ENCODE results near the gene ZIC2. TPM values are rescaled to one million over a fixed set of nuclear protein-coding genes. Genes with fewer than 3 reads are reported as not detected.

ZIC2 gene
- total and polyA plus RNA-seq, 12 donors = not detected

DNA sequence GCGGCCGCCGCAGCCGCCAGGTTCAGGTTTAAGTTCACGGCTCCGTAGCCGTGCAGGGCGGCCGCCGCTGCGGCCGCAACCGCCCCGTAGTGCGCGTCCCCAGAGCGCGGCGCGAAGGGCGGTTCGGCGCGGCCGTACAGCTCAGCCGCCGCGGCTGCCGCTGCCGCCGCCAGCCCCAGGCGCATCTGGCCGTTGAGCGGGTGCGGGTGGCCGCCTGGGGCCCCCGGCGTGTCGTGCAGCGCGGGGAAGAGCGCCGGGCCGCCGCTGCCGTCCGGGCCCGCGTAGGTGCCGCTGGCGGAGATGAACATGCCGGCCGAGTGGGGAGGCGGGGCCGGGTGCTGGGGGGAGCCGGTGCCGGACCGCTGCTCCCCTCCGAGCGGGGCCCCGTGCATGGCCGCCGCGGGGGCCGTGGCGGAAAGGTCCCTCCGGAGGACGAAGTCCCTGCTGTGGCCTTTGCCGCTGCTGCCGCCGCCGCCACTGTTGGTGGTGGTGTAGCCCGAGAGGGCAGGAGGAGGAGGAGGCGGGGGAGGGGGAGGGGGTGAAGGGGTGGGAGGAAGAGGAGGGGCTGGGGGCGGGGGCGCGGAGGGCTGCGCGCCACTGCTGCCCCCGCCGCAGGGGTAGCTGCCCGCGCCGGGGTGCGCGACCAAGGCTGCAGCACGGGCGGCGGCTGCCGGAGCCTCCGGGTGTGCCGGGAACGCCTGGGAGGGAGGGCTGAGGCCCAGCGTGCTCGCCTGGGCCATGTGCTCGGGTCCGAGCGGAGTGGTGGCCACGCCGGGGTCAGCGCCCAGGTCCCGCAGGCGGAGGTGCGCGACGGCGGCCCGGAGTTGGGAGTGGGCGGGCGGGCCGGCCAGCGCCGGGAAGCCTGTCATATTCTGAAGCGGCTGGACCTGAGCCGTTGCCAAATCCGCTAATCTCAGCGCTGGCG, 10.7 kb upstream of the ZIC2 start:
- Histone ChIP-seq H3K36me3 (no peaks in the 10 kb centered on the region), H3K27ac (no peak overlapping the region), H3K4me1 (peaks cover 10 to 35% (median 29%) of the 10 kb centered on the region in 9 donors), H3K4me3 (peak overlapping the region in 3 of 10 donors; percentile 18 to 32 (median 22)), H3K9me3 (no peaks in the 10 kb centered on the region), H3K27me3 (peaks cover 80 to 99% (median 96%) of the 10 kb centered on the region in 7 donors)
- intact Hi-C loops (cut with DNase I) = no loop called here
- TF ChIP-seq, protein P1, sequence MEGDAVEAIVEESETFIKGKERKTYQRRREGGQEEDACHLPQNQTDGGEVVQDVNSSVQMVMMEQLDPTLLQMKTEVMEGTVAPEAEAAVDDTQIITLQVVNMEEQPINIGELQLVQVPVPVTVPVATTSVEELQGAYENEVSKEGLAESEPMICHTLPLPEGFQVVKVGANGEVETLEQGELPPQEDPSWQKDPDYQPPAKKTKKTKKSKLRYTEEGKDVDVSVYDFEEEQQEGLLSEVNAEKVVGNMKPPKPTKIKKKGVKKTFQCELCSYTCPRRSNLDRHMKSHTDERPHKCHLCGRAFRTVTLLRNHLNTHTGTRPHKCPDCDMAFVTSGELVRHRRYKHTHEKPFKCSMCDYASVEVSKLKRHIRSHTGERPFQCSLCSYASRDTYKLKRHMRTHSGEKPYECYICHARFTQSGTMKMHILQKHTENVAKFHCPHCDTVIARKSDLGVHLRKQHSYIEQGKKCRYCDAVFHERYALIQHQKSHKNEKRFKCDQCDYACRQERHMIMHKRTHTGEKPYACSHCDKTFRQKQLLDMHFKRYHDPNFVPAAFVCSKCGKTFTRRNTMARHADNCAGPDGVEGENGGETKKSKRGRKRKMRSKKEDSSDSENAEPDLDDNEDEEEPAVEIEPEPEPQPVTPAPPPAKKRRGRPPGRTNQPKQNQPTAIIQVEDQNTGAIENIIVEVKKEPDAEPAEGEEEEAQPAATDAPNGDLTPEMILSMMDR (IDR thresholded peaks at IDR 0.05) = no peak
- ATAC-seq (no peak), DNase-seq (no peak)
- WGBS, 2 donors = 1 to 2% methylated on average over 85 to 118 of the region's 118 CpGs

- no peak for ATAC-seq
- Histone ChIP-seq H3K4me1 (peaks cover 10 to 35% (median 29%) of the 10 kb centered on the region in 9 donors), H3K36me3 (no peaks in the 10 kb centered on the region), H3K9me3 (peaks cover 0 to 4% (median 0%) of the 10 kb centered on the region in 11 donors), H3K27me3 (peaks cover 81 to 99% (median 96%) of the 10 kb centered on the region in 7 donors), H3K27ac (no peak within 1 kb of the TSS), H3K4me3 (peak within 1 kb of the TSS in 3 of 10 donors; percentile 18 to 32 (median 22))
- no peak for DNase-seq
- intact Hi-C loops (cut with DNase I) = no loop called here
- TF ChIP-seq, protein P1 (IDR thresholded peaks at IDR 0.05) = no peak
- WGBS, 2 donors = 3 to 5% methylated on average over 41 of the region's 41 CpGs
Observed at GRCh38 chr13:99971576-99972189, 9.9 kb upstream of the ZIC2 start, which contains the start of gene ZIC5. TSS of gene ZIC5 (minus strand) at chr13:99971767. CDS start at chr13:99971603, 164 bp downstream.

- no peak for ATAC-seq
- Histone ChIP-seq H3K36me3 (no peaks in the 10 kb centered on the region), H3K9me3 (peaks cover 0 to 4% (median 0%) of the 10 kb centered on the region in 11 donors), H3K27ac (no peak overlapping the region), H3K4me3 (no peak overlapping the region), H3K27me3 (peaks cover 81 to 99% (median 96%) of the 10 kb centered on the region in 7 donors), H3K4me1 (peaks cover 10 to 35% (median 29%) of the 10 kb centered on the region in 9 donors)
- intact Hi-C loops (cut with DNase I) = no loop called here
- no peak for DNase-seq
- 6 to 10% methylated on average over 18 of the region's 18 CpGs for WGBS, 2 donors
- TF ChIP-seq, protein P1 (IDR thresholded peaks at IDR 0.05) = no peak
Observed at GRCh38 chr13:99972190-99972731, 9.3 kb upstream of the ZIC2 start.

DNA sequence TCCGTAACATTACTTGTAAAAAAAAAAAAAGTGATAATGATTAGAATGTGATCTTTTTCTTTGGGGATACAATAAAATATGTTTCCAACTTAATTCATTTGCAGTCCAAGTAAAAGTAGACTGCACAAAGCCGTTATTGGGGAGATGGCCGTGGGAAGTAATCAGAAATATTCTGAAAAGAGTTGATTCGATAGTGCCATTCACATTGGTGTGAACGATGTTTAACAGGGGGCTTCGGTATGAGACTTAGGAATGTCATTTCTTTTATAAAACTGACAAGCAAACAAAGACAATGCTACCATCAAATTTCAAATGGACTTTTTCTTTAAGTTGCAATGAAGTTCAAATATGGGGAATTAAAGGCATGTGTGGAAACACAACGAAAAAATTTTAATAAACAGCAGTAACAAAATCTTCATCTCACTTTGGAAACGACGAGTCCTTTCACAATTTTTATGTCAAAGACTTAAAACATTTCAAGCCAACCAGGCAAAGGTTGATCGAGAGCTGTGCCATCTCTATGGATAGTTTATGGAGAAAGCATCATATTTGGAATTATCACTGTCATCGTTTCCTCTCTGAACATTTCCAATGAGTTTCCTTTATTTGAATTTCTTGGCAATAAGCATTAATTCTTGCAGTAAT, 8.3 kb upstream of the ZIC2 start:
- H3K4me3 ChIP-seq = peak overlapping the region in 1 of 10 donors; percentile 2
- H3K27ac ChIP-seq = no peak overlapping the region
- TF ChIP-seq, protein P1 (IDR thresholded peaks at IDR 0.05) = no peak
- H3K9me3 ChIP-seq = peaks cover 0 to 4% (median 0%) of the 10 kb centered on the region in 11 donors
- peaks cover 80 to 99% (median 96%) of the 10 kb centered on the region in 7 donors for H3K27me3 ChIP-seq
- intact Hi-C loops (cut with DNase I) = no loop called here
- no peaks in the 10 kb centered on the region for H3K36me3 ChIP-seq
- DNase-seq = no peak
- H3K4me1 ChIP-seq = peaks cover 8 to 29% (median 26%) of the 10 kb centered on the region in 9 donors
- WGBS, 2 donors = 10 to 11% methylated on average over 11 of the region's 11 CpGs
- ATAC-seq = no peak
